WTC11 (cell line): ENCODE data around the gene CENPF. TPM values are rescaled to one million over a fixed set of nuclear protein-coding genes. Genes with fewer than 3 reads are reported as not detected.

ENCODE experiments used
- ATAC-seq: fragments of 200-7000 bp; cut with Tn5 transposase; 2 replicates; pipeline ENCODE4 v1.10.0; 2021; ENCODE audit warnings: mild to moderate bottlenecking, moderate library complexity
- CTCF ChIA-PET: fragments of 300-600 bp; sonication (Branson Sonifier 250); formaldehyde crosslinking; loops from one replicate; lab custom pipeline; 2021; ENCODE audit warnings: antibody characterized with exemption; lab: Charles Lee
- POLR2A ChIA-PET: fragments of 350-600 bp; sonication (Branson Sonifier 250); formaldehyde crosslinking; loops from one replicate; lab custom pipeline; 2021; ENCODE audit warnings: antibody characterized with exemption; lab: Charles Lee
- DNase-seq: peaks from one replicate; pipeline ENCODE4 v3.0.0; 2021; ENCODE audit warnings: low spot score
- H3K27ac Mint-ChIP-seq: 2 replicates; pipeline ENCODE4 v1.8.0; 2021; ENCODE audit warnings: mixed read lengths
- H3K27me3 Mint-ChIP-seq: 2 replicates; pipeline ENCODE4 v1.8.0; 2021; ENCODE audit warnings: low read depth, mild to moderate bottlenecking, moderate library complexity, mixed read lengths
- H3K36me3 Mint-ChIP-seq: 2 replicates; pipeline ENCODE4 v1.8.0; 2021; ENCODE audit warnings: mixed read lengths
- H3K4me1 Mint-ChIP-seq: 2 replicates; pipeline ENCODE4 v1.8.0; 2022; ENCODE audit warnings: mixed read lengths
- H3K4me3 Mint-ChIP-seq: 2 replicates; pipeline ENCODE4 v1.8.0; 2021; ENCODE audit warnings: mild to moderate bottlenecking, moderate library complexity, mixed read lengths
- H3K9me3 Mint-ChIP-seq: 2 replicates; pipeline ENCODE4 v1.8.0; 2021; ENCODE audit warnings: mixed read lengths
- CTCF ChIP-seq: fragments of 200-600 bp; IDR thresholded peaks from 2 replicates; pipeline ENCODE4 v1.8.0; 2022; ENCODE audit warnings: antibody characterized with exemption
- E2F5 ChIP-seq: sonication (generic); formaldehyde crosslinking; IDR thresholded peaks from 2 replicates; pipeline ENCODE4 v1.8.1; 2022; ENCODE audit warnings: mild to moderate bottlenecking, moderate library complexity, missing genetic modification reagents
- ELF4 ChIP-seq: sonication (generic); formaldehyde crosslinking; IDR thresholded peaks from 2 replicates; pipeline ENCODE4 v1.8.1; 2022; ENCODE audit warnings: low read depth, mild to moderate bottlenecking, moderate library complexity, missing genetic modification reagents
- ETV6 ChIP-seq: sonication (generic); formaldehyde crosslinking; IDR thresholded peaks from 2 replicates; pipeline ENCODE4 v1.8.1; 2022; ENCODE audit warnings: mild to moderate bottlenecking, missing genetic modification reagents
- NFYB ChIP-seq: sonication (generic); formaldehyde crosslinking; conservative IDR thresholded peaks from 2 replicates; pipeline ENCODE4 v1.8.0; 2022; ENCODE audit warnings: low read depth, missing genetic modification reagents
- NR1H2 ChIP-seq: sonication (generic); formaldehyde crosslinking; IDR thresholded peaks from 2 replicates; pipeline ENCODE4 v1.9.0; 2021; ENCODE audit warnings: mild to moderate bottlenecking, moderate library complexity, missing genetic modification reagents
- NR3C1 ChIP-seq: sonication (generic); formaldehyde crosslinking; conservative IDR thresholded peaks from 2 replicates; pipeline ENCODE4 v1.8.1; 2023; ENCODE audit warnings: low read depth, mild to moderate bottlenecking, missing genetic modification reagents
- PRDM15 ChIP-seq: sonication (generic); formaldehyde crosslinking; IDR thresholded peaks from 2 replicates; pipeline ENCODE4 v1.8.0; 2022; ENCODE audit warnings: missing genetic modification reagents
- PREB ChIP-seq: sonication (generic); formaldehyde crosslinking; IDR thresholded peaks from 2 replicates; pipeline ENCODE4 v1.8.1; 2022; ENCODE audit warnings: mild to moderate bottlenecking, missing genetic modification reagents, moderate library complexity, borderline replicate concordance
- ZMAT4 ChIP-seq: fragments of 250-450 bp; sonication (Bioruptor Pico); IDR thresholded peaks from 2 replicates; pipeline ENCODE4 v1.9.0; 2021; ENCODE audit warnings: mild to moderate bottlenecking
- ZNF396 ChIP-seq: fragments of 250-450 bp; sonication (Bioruptor Pico); IDR thresholded peaks from 2 replicates; pipeline ENCODE4 v1.8.0; 2021; ENCODE audit warnings: mild to moderate bottlenecking, moderate library complexity, borderline replicate concordance
- ZNF425 ChIP-seq: fragments of 250-450 bp; sonication (Bioruptor Pico); conservative IDR thresholded peaks from 2 replicates; pipeline ENCODE4 v1.9.0; 2021; ENCODE audit warnings: mild to moderate bottlenecking
- total RNA-seq: library from RNA; stranded (reverse); gene quantifications from 3 replicates; pipeline ENCODE4 v1.2.3, GENCODE V29; 2021

The CENPF gene
- total RNA-seq, 1 experiment from 2014 or later, result 166 TPM

GRCh38 chr1:214621236-214621635 is 18.2 kb downstream of the CENPF start:
- DNase-seq (no peak), ATAC-seq (no peak)
- POLR2A ChIA-PET, result interaction anchor here (0.6 kb wide), 1 partner anchor 188 kb away, joined by 3 read pairs; no protein-coding TSS in a partner anchor
- Mint-ChIP-seq H3K4me3 (no peak overlapping the region), H3K27me3 (no peaks in the 10 kb centered on the region), H3K36me3 (peaks cover 73% of the 10 kb centered on the region), H3K4me1 (no peaks in the 10 kb centered on the region), H3K9me3 (no peaks in the 10 kb centered on the region), H3K27ac (no peak overlapping the region)
- TF ChIP-seq PRDM15 (CRISPR knock-in tag) (no peak), NR1H2 (no peak), ZNF425 (CRISPR knock-in tag) (no peak), NR3C1 (CRISPR knock-in tag) (no peak), PREB (CRISPR knock-in tag) (no peak), ETV6 (CRISPR knock-in tag) (no peak)
- CTCF ChIA-PET, result no interaction called here

GRCh38 chr1:214623430-214623829 is 20.4 kb downstream of the CENPF start:
- ChIA-PET POLR2A (no interaction called here), CTCF (no interaction called here)
- Mint-ChIP-seq H3K27me3 (no peaks in the 10 kb centered on the region), H3K27ac (no peak overlapping the region), H3K4me1 (no peaks in the 10 kb centered on the region), H3K4me3 (no peak overlapping the region), H3K9me3 (no peaks in the 10 kb centered on the region), H3K36me3 (peaks cover 64% of the 10 kb centered on the region)
- no peak for DNase-seq
- ATAC-seq, result no peak
- no peak for TF ChIP-seq PRDM15 (CRISPR knock-in tag)

- Mint-ChIP-seq H3K27me3 (no peaks in the 10 kb centered on the region), H3K36me3 (peaks cover 73% of the 10 kb centered on the region), H3K27ac (no peak overlapping the region), H3K4me3 (no peak overlapping the region), H3K9me3 (no peaks in the 10 kb centered on the region), H3K4me1 (no peaks in the 10 kb centered on the region)
- ChIA-PET CTCF (no interaction called here), POLR2A (no interaction called here)
- ATAC-seq (no peak), DNase-seq (no peak)
- TF ChIP-seq CTCF (no peak), PRDM15 (CRISPR knock-in tag) (no peak), ZMAT4 (no peak), ZNF396 (CRISPR knock-in tag) (no peak), ELF4 (no peak), NFYB (CRISPR knock-in tag) (no peak), E2F5 (CRISPR knock-in tag) (no peak)
Measured at GRCh38 chr1:214632091-214632490, 29.1 kb downstream of the CENPF start.
